Ishikawa (cell line): ENCODE data around the gene TSC22D3.

Source experiments
- CEBPB ChIP-seq: IDR thresholded peaks from 2 replicates; pipeline ENCODE4 v1.6.1; 2012
- CREB1 ChIP-seq: IDR thresholded peaks from 2 replicates; pipeline ENCODE4 v1.6.1; 2012; ENCODE audit warnings: low read depth
- EGR1 ChIP-seq: IDR thresholded peaks from 2 replicates; pipeline ENCODE4 v1.6.1; 2012
- EP300 ChIP-seq: IDR thresholded peaks from 2 replicates; pipeline ENCODE4 v1.6.1; 2012; ENCODE audit warnings: borderline replicate concordance
- FOXM1 ChIP-seq: IDR thresholded peaks from 2 replicates; pipeline ENCODE4 v1.6.1; 2012; ENCODE audit warnings: low read depth, borderline replicate concordance
- NFIC ChIP-seq: IDR thresholded peaks from 2 replicates; pipeline ENCODE4 v1.6.1; 2012
- RAD21 ChIP-seq: IDR thresholded peaks from 2 replicates; pipeline ENCODE4 v1.6.1; 2012; ENCODE audit warnings: low read depth
- TAF1 ChIP-seq: IDR thresholded peaks from 2 replicates; pipeline ENCODE4 v1.6.1; 2012; ENCODE audit warnings: low read depth, mild to moderate bottlenecking
- TCF12 ChIP-seq: IDR thresholded peaks from 2 replicates; pipeline ENCODE4 v1.6.1; 2012; ENCODE audit warnings: low read depth
- TEAD4 ChIP-seq: IDR thresholded peaks from 2 replicates; pipeline ENCODE4 v1.6.1; 2012
- YY1 ChIP-seq: IDR thresholded peaks from 2 replicates; pipeline ENCODE4 v1.6.1; 2012; ENCODE audit warnings: low read depth
- ZBTB7A ChIP-seq: IDR thresholded peaks from 2 replicates; pipeline ENCODE4 v1.6.1; 2012; ENCODE audit warnings: low read depth
- TF ChIP-seq, protein P1 (sequence below): IDR thresholded peaks from 2 replicates; pipeline ENCODE4 v1.6.1; 2012
- TF ChIP-seq, protein P2 (sequence below): IDR thresholded peaks from 2 replicates; pipeline ENCODE4 v1.6.1; 2012
- TF ChIP-seq, protein P3 (sequence below): IDR thresholded peaks from 2 replicates; pipeline ENCODE4 v1.6.1; 2012; ENCODE audit warnings: low read depth, mild to moderate bottlenecking

Gene TSC22D3

DNA sequence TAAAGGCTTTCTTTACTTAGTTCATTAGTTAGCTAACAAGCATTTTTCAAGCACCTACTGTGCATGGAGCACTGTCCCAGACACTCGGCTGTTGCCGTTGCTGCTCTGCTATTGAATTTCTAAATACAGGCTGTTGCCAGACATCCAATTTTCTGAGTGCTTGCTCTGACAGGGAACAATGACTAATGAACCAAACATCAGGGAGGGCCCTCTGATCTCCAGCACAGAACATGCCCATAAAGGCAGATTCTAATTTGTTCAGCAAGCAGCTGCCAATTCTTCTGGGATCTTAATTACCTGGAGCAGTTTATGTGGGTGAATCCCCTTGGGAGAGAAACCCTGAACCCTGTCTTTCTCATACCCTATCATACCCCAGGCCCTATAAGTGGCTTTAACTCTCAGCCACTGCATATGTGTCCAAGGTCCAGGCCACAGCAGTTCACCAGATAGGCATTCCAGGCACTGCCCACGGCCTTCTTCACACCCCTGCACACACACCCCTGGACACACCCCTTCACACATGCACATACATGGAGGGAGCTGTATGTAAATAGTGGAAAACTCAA is 27.9 kb downstream of the TSC22D3 start:
- TF ChIP-seq TEAD4 (no peak), EP300 (no peak), FOXM1 (no peak), NFIC (0 out of 2 replicates have a peak, but pooled peaks have one; percentile 12)

DNA sequence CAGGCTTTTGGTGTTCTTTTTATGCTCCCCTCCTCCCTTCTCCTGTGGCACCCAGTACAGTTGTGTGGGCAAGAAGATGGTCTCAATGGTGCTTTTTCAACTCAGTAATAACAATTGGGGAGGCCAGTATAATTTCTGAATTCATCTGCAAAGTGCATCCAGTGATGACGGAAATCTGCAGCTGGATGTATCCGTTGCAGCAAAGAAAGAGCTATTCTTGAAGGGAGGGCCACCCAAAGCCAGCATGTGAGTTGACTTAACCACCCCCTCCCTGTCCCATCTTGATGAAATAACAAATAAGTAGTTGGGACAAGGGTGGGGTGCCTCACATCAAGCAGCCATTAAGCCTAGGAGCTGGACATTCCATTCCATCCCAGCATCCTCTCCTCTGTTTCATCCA is 30.7 kb downstream of the TSC22D3 start:
- no peak for TF ChIP-seq YY1
- TF ChIP-seq RAD21 = no peak
- TF ChIP-seq ZBTB7A = no peak
- TF ChIP-seq, protein P1, sequence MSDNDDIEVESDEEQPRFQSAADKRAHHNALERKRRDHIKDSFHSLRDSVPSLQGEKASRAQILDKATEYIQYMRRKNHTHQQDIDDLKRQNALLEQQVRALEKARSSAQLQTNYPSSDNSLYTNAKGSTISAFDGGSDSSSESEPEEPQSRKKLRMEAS = no peak
- TF ChIP-seq CEBPB = no peak

DNA sequence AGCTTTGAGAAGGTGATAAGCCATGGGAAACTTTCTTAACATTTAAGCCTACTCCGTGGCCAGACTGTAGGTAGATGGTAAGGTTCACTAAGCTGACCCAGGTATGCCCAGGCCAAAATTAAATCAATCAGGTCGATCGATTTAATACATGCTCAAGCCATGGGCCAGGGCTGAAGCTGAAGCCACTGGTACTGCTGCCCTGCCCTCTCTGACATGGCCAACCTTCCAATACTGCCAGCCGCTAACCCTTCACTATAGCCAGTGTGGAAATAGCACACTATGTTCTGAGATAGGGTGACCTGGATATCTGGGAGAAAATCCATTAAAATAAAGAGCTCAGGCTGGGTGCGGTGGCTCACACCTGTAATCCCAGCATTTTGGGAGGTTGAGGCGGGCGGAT is 31.6 kb downstream of the TSC22D3 start:
- TF ChIP-seq CEBPB = no peak
- TF ChIP-seq EGR1 = no peak
- no peak for TF ChIP-seq TEAD4
- no peak for TF ChIP-seq EP300
- TF ChIP-seq, protein P2, sequence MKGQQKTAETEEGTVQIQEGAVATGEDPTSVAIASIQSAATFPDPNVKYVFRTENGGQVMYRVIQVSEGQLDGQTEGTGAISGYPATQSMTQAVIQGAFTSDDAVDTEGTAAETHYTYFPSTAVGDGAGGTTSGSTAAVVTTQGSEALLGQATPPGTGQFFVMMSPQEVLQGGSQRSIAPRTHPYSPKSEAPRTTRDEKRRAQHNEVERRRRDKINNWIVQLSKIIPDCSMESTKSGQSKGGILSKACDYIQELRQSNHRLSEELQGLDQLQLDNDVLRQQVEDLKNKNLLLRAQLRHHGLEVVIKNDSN = no peak
- TF ChIP-seq, protein P1 = no peak
- TF ChIP-seq TCF12 = no peak
- TF ChIP-seq NFIC = no peak
- no peak for TF ChIP-seq RAD21
- TF ChIP-seq ZBTB7A = no peak
- TF ChIP-seq, protein P3, sequence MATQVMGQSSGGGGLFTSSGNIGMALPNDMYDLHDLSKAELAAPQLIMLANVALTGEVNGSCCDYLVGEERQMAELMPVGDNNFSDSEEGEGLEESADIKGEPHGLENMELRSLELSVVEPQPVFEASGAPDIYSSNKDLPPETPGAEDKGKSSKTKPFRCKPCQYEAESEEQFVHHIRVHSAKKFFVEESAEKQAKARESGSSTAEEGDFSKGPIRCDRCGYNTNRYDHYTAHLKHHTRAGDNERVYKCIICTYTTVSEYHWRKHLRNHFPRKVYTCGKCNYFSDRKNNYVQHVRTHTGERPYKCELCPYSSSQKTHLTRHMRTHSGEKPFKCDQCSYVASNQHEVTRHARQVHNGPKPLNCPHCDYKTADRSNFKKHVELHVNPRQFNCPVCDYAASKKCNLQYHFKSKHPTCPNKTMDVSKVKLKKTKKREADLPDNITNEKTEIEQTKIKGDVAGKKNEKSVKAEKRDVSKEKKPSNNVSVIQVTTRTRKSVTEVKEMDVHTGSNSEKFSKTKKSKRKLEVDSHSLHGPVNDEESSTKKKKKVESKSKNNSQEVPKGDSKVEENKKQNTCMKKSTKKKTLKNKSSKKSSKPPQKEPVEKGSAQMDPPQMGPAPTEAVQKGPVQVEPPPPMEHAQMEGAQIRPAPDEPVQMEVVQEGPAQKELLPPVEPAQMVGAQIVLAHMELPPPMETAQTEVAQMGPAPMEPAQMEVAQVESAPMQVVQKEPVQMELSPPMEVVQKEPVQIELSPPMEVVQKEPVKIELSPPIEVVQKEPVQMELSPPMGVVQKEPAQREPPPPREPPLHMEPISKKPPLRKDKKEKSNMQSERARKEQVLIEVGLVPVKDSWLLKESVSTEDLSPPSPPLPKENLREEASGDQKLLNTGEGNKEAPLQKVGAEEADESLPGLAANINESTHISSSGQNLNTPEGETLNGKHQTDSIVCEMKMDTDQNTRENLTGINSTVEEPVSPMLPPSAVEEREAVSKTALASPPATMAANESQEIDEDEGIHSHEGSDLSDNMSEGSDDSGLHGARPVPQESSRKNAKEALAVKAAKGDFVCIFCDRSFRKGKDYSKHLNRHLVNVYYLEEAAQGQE = no peak
- TF ChIP-seq FOXM1 = no peak
- no peak for TF ChIP-seq CREB1
- TF ChIP-seq YY1 = no peak
- no peak for TF ChIP-seq TAF1

DNA sequence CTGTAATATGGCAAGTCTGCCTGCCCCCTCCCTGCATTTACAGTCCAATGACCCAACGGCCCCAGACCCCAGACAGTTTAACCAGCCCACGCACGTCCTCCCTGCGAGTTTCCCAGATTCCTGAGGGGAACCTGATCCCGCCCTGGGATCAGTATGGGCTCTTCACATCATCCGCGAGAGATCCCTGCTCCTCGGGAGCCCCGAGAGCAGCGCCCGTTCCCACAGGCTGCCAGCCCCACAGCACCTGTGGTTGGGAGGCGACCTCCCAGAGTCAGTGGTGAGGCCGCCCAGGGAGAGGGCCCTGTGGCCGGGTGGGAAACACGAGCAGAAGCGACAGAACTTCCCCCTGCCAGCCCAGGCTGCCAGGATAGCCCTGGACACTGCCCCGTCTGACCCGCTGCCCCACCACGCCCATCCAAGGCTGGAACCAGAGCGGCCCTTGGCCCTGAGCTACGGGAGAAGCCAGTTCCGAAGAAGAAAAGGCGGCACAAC is 32.8 kb downstream of the TSC22D3 start:
- TF ChIP-seq, protein P3 = no peak
- TF ChIP-seq TCF12 (no peak), CEBPB (no peak), ZBTB7A (no peak), EP300 (no peak), FOXM1 (no peak), TEAD4 (no peak), YY1 (no peak), NFIC (no peak), CREB1 (no peak), EGR1 (no peak)
- TF ChIP-seq, protein P2 = no peak

DNA sequence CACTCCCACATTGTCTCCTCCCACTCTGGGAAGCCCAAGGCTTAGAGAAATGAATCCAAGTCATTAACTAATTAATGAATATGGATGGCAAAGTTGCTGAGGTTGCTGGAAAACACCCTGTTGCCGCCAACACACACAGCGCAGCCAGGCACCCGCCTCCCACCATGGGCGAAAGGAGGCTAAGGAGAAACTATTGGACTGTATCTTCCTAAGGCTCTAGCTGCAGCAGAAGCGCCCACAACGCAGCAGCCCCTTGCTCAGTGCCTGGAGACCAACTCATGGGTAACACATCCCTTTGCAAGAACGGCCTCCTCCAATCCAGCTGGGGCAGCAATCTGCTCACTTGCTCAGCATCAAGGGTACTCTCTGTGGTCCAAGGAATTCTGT is 34.2 kb downstream of the TSC22D3 start:
- TF ChIP-seq TAF1 (no peak), EGR1 (no peak), ZBTB7A (no peak), YY1 (no peak), CREB1 (no peak), EP300 (no peak), NFIC (no peak), FOXM1 (no peak), CEBPB (no peak), TEAD4 (no peak), TCF12 (no peak), RAD21 (no peak)
- TF ChIP-seq, protein P1 = no peak
- TF ChIP-seq, protein P3 = no peak
- TF ChIP-seq, protein P2 = no peak
